Activated CD8-positive, alpha-beta T cell treated with anti-CD3 and anti-CD28 coated beads, Interleukin-2, amount 10 ng/mL, durations not matched to agents 7 days and 5 days (primary cell): ENCODE data around the gene KRTAP1-1. TPM values are rescaled to one million over a fixed set of nuclear protein-coding genes. Genes with fewer than 3 reads are reported as not detected.

Experiments used
- ATAC-seq: fragments of 150-1000 bp; cut with Tn5 transposase; one replicate; pipeline ENCODE4 v1.10.0; 2021; ENCODE audit warnings: moderate library complexity
- CTCF ChIA-PET: fragments of 350-600 bp; sonication (Branson Sonifier 250); formaldehyde crosslinking; loops from one replicate; lab custom pipeline; 2021; ENCODE audit warnings: antibody characterized with exemption; lab: Charles Lee
- POLR2A ChIA-PET: fragments of 350-600 bp; sonication (Branson Sonifier 250); formaldehyde crosslinking; loops from one replicate; lab custom pipeline; 2021; ENCODE audit warnings: antibody characterized with exemption; lab: Charles Lee
- DNase-seq: peaks from one replicate; pipeline ENCODE4 v3.0.0-alpha.2; 2020
- H3K27ac Mint-ChIP-seq: one replicate; pipeline ENCODE4 v1.8.0; 2021; ENCODE audit warnings: mild to moderate bottlenecking, mixed read lengths
- H3K27me3 Mint-ChIP-seq: one replicate; pipeline ENCODE4 v1.8.0; 2021; ENCODE audit warnings: low read depth, mixed read lengths
- H3K36me3 Mint-ChIP-seq: one replicate; pipeline ENCODE4 v1.8.0; 2021; ENCODE audit warnings: low read depth, mixed read lengths
- H3K4me1 Mint-ChIP-seq: one replicate; pipeline ENCODE4 v1.8.0; 2021; ENCODE audit warnings: low read depth, mixed read lengths
- H3K4me3 Mint-ChIP-seq: one replicate; pipeline ENCODE4 v1.8.0; 2021; ENCODE audit warnings: mild to moderate bottlenecking, mixed read lengths
- H3K9me3 Mint-ChIP-seq: one replicate; pipeline ENCODE4 v1.8.0; 2022; ENCODE audit warnings: mixed read lengths; ENCODE audit not compliant: insufficient read depth
- total RNA-seq, 2 experiments: library from RNA; stranded (reverse); gene quantifications; one replicate each; pipeline ENCODE4 v1.2.3, GENCODE V29; 2021

Gene KRTAP1-1
- total RNA-seq, 2 experiments from 2014 or later: not detected

- POLR2A ChIA-PET: no interaction called here
- Mint-ChIP-seq H3K4me1 (peaks cover 4% of the 10 kb centered on the region), H3K27me3 (peaks cover 14% of the 10 kb centered on the region), H3K27ac (no peak overlapping the region), H3K9me3 (no peaks in the 10 kb centered on the region), H3K36me3 (no peaks in the 10 kb centered on the region), H3K4me3 (no peak overlapping the region)
- DNase-seq (no peak), ATAC-seq (no peak)
- CTCF ChIA-PET: interaction anchor here (1.0 kb wide), 1 partner anchor 111 kb away, joined by 3 read pairs; no protein-coding TSS in a partner anchor
These were observed 20.9 kb downstream of the KRTAP1-1 start for GRCh38 chr17:41020336-41020735.

GRCh38 chr17:41019415-41019814 lies 21.8 kb downstream of the KRTAP1-1 start:
- ChIA-PET CTCF (no interaction called here), POLR2A (no interaction called here)
- DNase-seq (no peak), ATAC-seq (no peak)
- no peaks in the 10 kb centered on the region for H3K4me1 Mint-ChIP-seq
- no peaks in the 10 kb centered on the region for H3K36me3 Mint-ChIP-seq
- peaks cover 15% of the 10 kb centered on the region for H3K27me3 Mint-ChIP-seq
- no peaks in the 10 kb centered on the region for H3K9me3 Mint-ChIP-seq
- no peak overlapping the region for H3K4me3 Mint-ChIP-seq
- no peak overlapping the region for H3K27ac Mint-ChIP-seq

- DNase-seq (no peak), ATAC-seq (no peak)
- Mint-ChIP-seq H3K9me3 (no peaks in the 10 kb centered on the region), H3K27ac (no peak overlapping the region), H3K4me3 (no peak overlapping the region), H3K4me1 (no peaks in the 10 kb centered on the region), H3K27me3 (peaks cover 12% of the 10 kb centered on the region), H3K36me3 (no peaks in the 10 kb centered on the region)
- ChIA-PET CTCF (no interaction called here), POLR2A (no interaction called here)
These were observed 22.7 kb downstream of the KRTAP1-1 start for GRCh38 chr17:41018541-41018940.

- Mint-ChIP-seq H3K27ac (no peak overlapping the region), H3K9me3 (no peaks in the 10 kb centered on the region), H3K27me3 (peaks cover 10% of the 10 kb centered on the region), H3K4me1 (no peaks in the 10 kb centered on the region), H3K4me3 (no peak overlapping the region), H3K36me3 (no peaks in the 10 kb centered on the region)
- DNase-seq: no peak
- POLR2A ChIA-PET: no interaction called here
- CTCF ChIA-PET: interaction anchor here (1.5 kb wide), 1 partner anchor 8 kb away, joined by 3 read pairs; no protein-coding TSS in a partner anchor
- ATAC-seq: no peak
These were observed 24.6 kb downstream of the KRTAP1-1 start for GRCh38 chr17:41016578-41017215.

GRCh38 chr17:41015454-41015853 lies 25.8 kb downstream of the KRTAP1-1 start:
- POLR2A ChIA-PET: no interaction called here
- no peak overlapping the region for H3K4me3 Mint-ChIP-seq
- ATAC-seq: no peak
- H3K27me3 Mint-ChIP-seq: peaks cover 8% of the 10 kb centered on the region
- CTCF ChIA-PET: interaction anchor here (1.5 kb wide), 1 partner anchor 9 kb away, joined by 3 read pairs; no protein-coding TSS in a partner anchor
- no peak for DNase-seq
- H3K4me1 Mint-ChIP-seq: no peaks in the 10 kb centered on the region
- H3K9me3 Mint-ChIP-seq: no peaks in the 10 kb centered on the region
- no peak overlapping the region for H3K27ac Mint-ChIP-seq
- H3K36me3 Mint-ChIP-seq: no peaks in the 10 kb centered on the region

- no peaks in the 10 kb centered on the region for H3K36me3 Mint-ChIP-seq
- CTCF ChIA-PET: no interaction called here
- ATAC-seq: no peak
- DNase-seq: no peak
- no peak overlapping the region for H3K27ac Mint-ChIP-seq
- H3K9me3 Mint-ChIP-seq: no peaks in the 10 kb centered on the region
- POLR2A ChIA-PET: no interaction called here
- H3K4me1 Mint-ChIP-seq: no peaks in the 10 kb centered on the region
- H3K27me3 Mint-ChIP-seq: peaks cover 10% of the 10 kb centered on the region
- H3K4me3 Mint-ChIP-seq: no peak overlapping the region
These were observed 27.6 kb downstream of the KRTAP1-1 start for GRCh38 chr17:41013606-41014005.

- ChIA-PET CTCF (no interaction called here), POLR2A (no interaction called here)
- peaks cover 10% of the 10 kb centered on the region for H3K27me3 Mint-ChIP-seq
- no peak for DNase-seq
- H3K36me3 Mint-ChIP-seq: no peaks in the 10 kb centered on the region
- no peak for ATAC-seq
- H3K9me3 Mint-ChIP-seq: no peaks in the 10 kb centered on the region
- no peak overlapping the region for H3K4me3 Mint-ChIP-seq
- H3K27ac Mint-ChIP-seq: no peak overlapping the region
- H3K4me1 Mint-ChIP-seq: no peaks in the 10 kb centered on the region
These were observed 28.1 kb downstream of the KRTAP1-1 start for GRCh38 chr17:41013181-41013580.

- DNase-seq: no peak
- H3K9me3 Mint-ChIP-seq: no peaks in the 10 kb centered on the region
- ChIA-PET CTCF (no interaction called here), POLR2A (no interaction called here)
- peaks cover 10% of the 10 kb centered on the region for H3K27me3 Mint-ChIP-seq
- H3K27ac Mint-ChIP-seq: no peak overlapping the region
- no peak for ATAC-seq
- H3K4me1 Mint-ChIP-seq: no peaks in the 10 kb centered on the region
- no peak overlapping the region for H3K4me3 Mint-ChIP-seq
- no peaks in the 10 kb centered on the region for H3K36me3 Mint-ChIP-seq
These were observed 28.7 kb downstream of the KRTAP1-1 start for GRCh38 chr17:41012326-41013120.

- Mint-ChIP-seq H3K4me1 (no peaks in the 10 kb centered on the region), H3K27me3 (peaks cover 10% of the 10 kb centered on the region), H3K27ac (no peak overlapping the region), H3K4me3 (no peak overlapping the region), H3K36me3 (no peaks in the 10 kb centered on the region), H3K9me3 (no peaks in the 10 kb centered on the region)
- ChIA-PET POLR2A (interaction anchor here (0.6 kb wide), 1 partner anchor 14 kb away, joined by 3 read pairs; no protein-coding TSS in a partner anchor), CTCF (no interaction called here)
- ATAC-seq (no peak), DNase-seq (no peak)
These were observed 30.8 kb downstream of the KRTAP1-1 start for GRCh38 chr17:41010441-41010840.

- ChIA-PET POLR2A (interaction anchor here (0.6 kb wide), 1 partner anchor 13 kb away, joined by 3 read pairs; no protein-coding TSS in a partner anchor), CTCF (interaction anchor here (1.0 kb wide), 1 partner anchor 206 kb away, joined by 3 read pairs; no protein-coding TSS in a partner anchor)
- ATAC-seq: no peak
- Mint-ChIP-seq H3K27me3 (peaks cover 10% of the 10 kb centered on the region), H3K9me3 (no peaks in the 10 kb centered on the region), H3K4me3 (no peak overlapping the region), H3K27ac (no peak overlapping the region), H3K36me3 (no peaks in the 10 kb centered on the region), H3K4me1 (no peaks in the 10 kb centered on the region)
- DNase-seq: no peak
These were observed 31.3 kb downstream of the KRTAP1-1 start for GRCh38 chr17:41009936-41010335.

GRCh38 chr17:41009301-41009760 lies 31.9 kb downstream of the KRTAP1-1 start:
- ChIA-PET CTCF (interaction anchor here (1.0 kb wide), 1 partner anchor 205 kb away, joined by 3 read pairs; no protein-coding TSS in a partner anchor), POLR2A (no interaction called here)
- no peaks in the 10 kb centered on the region for H3K36me3 Mint-ChIP-seq
- H3K4me1 Mint-ChIP-seq: no peaks in the 10 kb centered on the region
- H3K27me3 Mint-ChIP-seq: peaks cover 7% of the 10 kb centered on the region
- H3K4me3 Mint-ChIP-seq: no peak overlapping the region
- H3K27ac Mint-ChIP-seq: no peak overlapping the region
- no peak for ATAC-seq
- H3K9me3 Mint-ChIP-seq: no peaks in the 10 kb centered on the region
- no peak for DNase-seq

- Mint-ChIP-seq H3K27ac (no peak within 1 kb of the TSS), H3K4me1 (no peaks in the 10 kb centered on the region), H3K36me3 (no peaks in the 10 kb centered on the region), H3K27me3 (peaks cover 7% of the 10 kb centered on the region), H3K9me3 (no peaks in the 10 kb centered on the region), H3K4me3 (no peak within 1 kb of the TSS)
- no peak for ATAC-seq
- ChIA-PET CTCF (no interaction called here), POLR2A (no interaction called here)
- no peak for DNase-seq
These were observed 32.4 kb downstream of the KRTAP1-1 start, which contains the start of gene KRTAP3-1 for GRCh38 chr17:41008811-41009210. Gene KRTAP3-1 (minus strand): TSS chr17:41009128. CDS start chr17:41009074, 54 bp downstream.
